H9 (cell line): ENCODE measurements around the gene H2BK1. TPM values are rescaled to one million over a fixed set of nuclear protein-coding genes. Genes with fewer than 3 reads are reported as not detected.
A peak's percentile ranks its signal among the peaks of the same experiment; 100 is the strongest.

Experiments
- DNase-seq: peaks from one replicate; pipeline ENCODE4 v3.0.0-alpha.2; 2017
- H2AFZ ChIP-seq: one replicate; pipeline ENCODE4 v1.6.1; 2013; ENCODE audit warnings: mild to moderate bottlenecking, low read length, control low read depth, moderate library complexity
- H2AK5ac ChIP-seq: 2 replicates; pipeline ENCODE4 v1.6.1; 2013; ENCODE audit warnings: low read length, control low read depth, mixed read lengths; ENCODE audit not compliant: insufficient read length
- H2BK120ac ChIP-seq: one replicate; pipeline ENCODE4 v1.6.1; 2013; ENCODE audit warnings: low read depth, mild to moderate bottlenecking, low read length, control low read depth, inconsistent platforms; ENCODE audit not compliant: poor library complexity, severe bottlenecking
- H2BK12ac ChIP-seq: 2 replicates; pipeline ENCODE4 v1.6.1; 2013; ENCODE audit warnings: low read length, control low read depth, mixed read lengths, low read depth; ENCODE audit not compliant: insufficient read length
- H2BK15ac ChIP-seq: 2 replicates; pipeline ENCODE4 v1.6.1; 2013; ENCODE audit warnings: low read depth, low read length, control low read depth
- H2BK20ac ChIP-seq: one replicate; pipeline ENCODE4 v1.6.1; 2013; ENCODE audit warnings: low read depth, mild to moderate bottlenecking, low read length, control low read depth, inconsistent platforms; ENCODE audit not compliant: poor library complexity, severe bottlenecking
- H2BK5ac ChIP-seq: 2 replicates; pipeline ENCODE4 v1.6.1; 2013; ENCODE audit warnings: low read length, control low read depth, mixed read lengths; ENCODE audit not compliant: insufficient read length
- H3K14ac ChIP-seq: 2 replicates; pipeline ENCODE4 v1.6.1; 2013; ENCODE audit warnings: low read length, control low read depth; ENCODE audit not compliant: insufficient read depth
- H3K18ac ChIP-seq: 2 replicates; pipeline ENCODE4 v1.6.1; 2013; ENCODE audit warnings: low read depth, mild to moderate bottlenecking, mixed read lengths, low read length, control low read depth; ENCODE audit not compliant: insufficient read length
- H3K23ac ChIP-seq: 2 replicates; pipeline ENCODE4 v1.6.1; 2013; ENCODE audit warnings: low read length, control low read depth, mixed read lengths, low read depth; ENCODE audit not compliant: insufficient read length
- H3K23me2 ChIP-seq: 2 replicates; pipeline ENCODE4 v1.6.1; 2013; ENCODE audit warnings: low read depth, mild to moderate bottlenecking, mixed read lengths, low read length, control low read depth; ENCODE audit not compliant: insufficient read length, poor library complexity, severe bottlenecking
- H3K27ac ChIP-seq: 2 replicates; pipeline ENCODE4 v1.5.1; 2013; ENCODE audit warnings: low read length, control low read depth, mixed read lengths, low read depth; ENCODE audit not compliant: insufficient read length
- H3K27me3 ChIP-seq: 2 replicates; pipeline ENCODE4 v1.6.1; 2013; ENCODE audit warnings: low read length, control low read depth, inconsistent platforms; ENCODE audit not compliant: insufficient read depth
- H3K4ac ChIP-seq: 2 replicates; pipeline ENCODE4 v1.6.1; 2013; ENCODE audit warnings: low read depth, mild to moderate bottlenecking, control low read depth, inconsistent platforms, low read length, moderate library complexity
- H3K4me1 ChIP-seq: 2 replicates; pipeline ENCODE4 v1.6.1; 2013; ENCODE audit warnings: low read length, control low read depth, inconsistent platforms; ENCODE audit not compliant: insufficient read depth
- H3K4me2 ChIP-seq: 2 replicates; pipeline ENCODE4 v1.6.1; 2013; ENCODE audit warnings: low read length, control low read depth, mixed read lengths; ENCODE audit not compliant: insufficient read length, insufficient read depth
- H3K56ac ChIP-seq: 2 replicates; pipeline ENCODE4 v1.6.1; 2013; ENCODE audit warnings: low read depth, mild to moderate bottlenecking, mixed read lengths, low read length, control low read depth; ENCODE audit not compliant: insufficient read length
- H3K79me1 ChIP-seq: 2 replicates; pipeline ENCODE4 v1.6.1; 2013; ENCODE audit warnings: low read depth, mild to moderate bottlenecking, moderate library complexity, low read length, control low read depth, inconsistent platforms; ENCODE audit not compliant: insufficient read depth, poor library complexity, severe bottlenecking
- H3K79me2 ChIP-seq: 2 replicates; pipeline ENCODE4 v1.6.1; 2013; ENCODE audit warnings: low read length, control low read depth, inconsistent platforms; ENCODE audit not compliant: insufficient read depth
- H3K9ac ChIP-seq: 2 replicates; pipeline ENCODE4 v1.6.1; 2013; ENCODE audit warnings: low read length, control low read depth, mixed read lengths; ENCODE audit not compliant: insufficient read length; ENCODE audit errors: extremely low read depth
- H3K9me3 ChIP-seq: one replicate; pipeline ENCODE4 v1.6.1; 2013; ENCODE audit warnings: low read depth, low read length, inconsistent platforms; ENCODE audit not compliant: control insufficient read depth
- H3T11ph ChIP-seq: one replicate; pipeline ENCODE4 v1.6.1; 2013; ENCODE audit warnings: mild to moderate bottlenecking, low read length, control low read depth, inconsistent platforms
- H4K20me1 ChIP-seq: one replicate; pipeline ENCODE4 v1.6.1; 2013; ENCODE audit not compliant: control insufficient read depth, insufficient read length, insufficient read depth
- H4K5ac ChIP-seq: 2 replicates; pipeline ENCODE4 v1.6.1; 2013; ENCODE audit warnings: low read depth, mild to moderate bottlenecking, mixed read lengths, low read length, control low read depth; ENCODE audit not compliant: insufficient read length
- H4K8ac ChIP-seq: replicated peaks from 2 replicates; pipeline ENCODE4 v1.6.1; 2013; ENCODE audit warnings: low read length, control low read depth, mixed read lengths, low read depth; ENCODE audit not compliant: insufficient read length
- H4K91ac ChIP-seq: 2 replicates; pipeline ENCODE4 v1.6.1; 2013; ENCODE audit warnings: low read depth, mild to moderate bottlenecking, moderate library complexity, mixed read lengths, low read length, control low read depth; ENCODE audit not compliant: insufficient read length
- H3K27ac Mint-ChIP-seq, 3 experiments: 2 replicates in 2 of 3; 3 replicates in 1 of 3; pipeline ENCODE4 v1.8.0; 2020 to 2021; ENCODE audit warnings: mixed read lengths in 3 of 3, mild to moderate bottlenecking in 1 of 3, moderate library complexity in 1 of 3
- H3K27me3 Mint-ChIP-seq: 2 replicates; pipeline ENCODE4 v1.8.0; 2021; ENCODE audit warnings: low read depth, mild to moderate bottlenecking, moderate library complexity, mixed read lengths
- H3K36me3 Mint-ChIP-seq, 3 experiments: 2 replicates in 2 of 3; 3 replicates in 1 of 3; pipeline ENCODE4 v1.8.0; 2020 to 2021; ENCODE audit warnings: low read depth in 3 of 3, mixed read lengths in 3 of 3; ENCODE audit not compliant: insufficient read depth in 1 of 3
- H3K4me1 Mint-ChIP-seq, 2 experiments: 2 replicates each; pipeline ENCODE4 v1.8.0; 2020; ENCODE audit warnings: mixed read lengths in 2 of 2
- H3K4me3 Mint-ChIP-seq, 2 experiments: 2 replicates in 1 of 2; 3 replicates in 1 of 2; pipeline ENCODE4 v1.8.0; 2020 to 2021; ENCODE audit warnings: mild to moderate bottlenecking in 2 of 2, mixed read lengths in 2 of 2, moderate library complexity in 1 of 2
- H3K9me3 Mint-ChIP-seq, 2 experiments: 2 replicates in 1 of 2; 3 replicates in 1 of 2; pipeline ENCODE4 v1.8.0; 2020; ENCODE audit warnings: mild to moderate bottlenecking in 2 of 2, mixed read lengths in 2 of 2, moderate library complexity in 1 of 2
- WGBS: extraction: QIAGEN DNeasy Blood & Tissue Kit; methylation state at CpG from one replicate; pipeline ENCODE4 v1.1.7; 2013; ENCODE audit warnings: missing lambda C conversion rate, low lambda C conversion rate, mixed read lengths; ENCODE audit not compliant: insufficient read length; ENCODE audit errors: extremely low coverage; 5-methylcytosine and 5-hydroxymethylcytosine counted together
- total RNA-seq: library from RNA; stranded (reverse); gene quantifications from 2 replicates; pipeline ENCODE4 v1.2.1, GENCODE V29; 2021
- TF ChIP-seq, protein P1 (sequence below): fragments of 200-600 bp; sonication (generic); conservative IDR thresholded peaks from 3 replicates; pipeline ENCODE4 v1.8.0; 2021; ENCODE audit warnings: antibody characterized with exemption, mild to moderate bottlenecking

Gene H2BK1
- total RNA-seq, 1 experiment from 2014 or later: not detected

DNA sequence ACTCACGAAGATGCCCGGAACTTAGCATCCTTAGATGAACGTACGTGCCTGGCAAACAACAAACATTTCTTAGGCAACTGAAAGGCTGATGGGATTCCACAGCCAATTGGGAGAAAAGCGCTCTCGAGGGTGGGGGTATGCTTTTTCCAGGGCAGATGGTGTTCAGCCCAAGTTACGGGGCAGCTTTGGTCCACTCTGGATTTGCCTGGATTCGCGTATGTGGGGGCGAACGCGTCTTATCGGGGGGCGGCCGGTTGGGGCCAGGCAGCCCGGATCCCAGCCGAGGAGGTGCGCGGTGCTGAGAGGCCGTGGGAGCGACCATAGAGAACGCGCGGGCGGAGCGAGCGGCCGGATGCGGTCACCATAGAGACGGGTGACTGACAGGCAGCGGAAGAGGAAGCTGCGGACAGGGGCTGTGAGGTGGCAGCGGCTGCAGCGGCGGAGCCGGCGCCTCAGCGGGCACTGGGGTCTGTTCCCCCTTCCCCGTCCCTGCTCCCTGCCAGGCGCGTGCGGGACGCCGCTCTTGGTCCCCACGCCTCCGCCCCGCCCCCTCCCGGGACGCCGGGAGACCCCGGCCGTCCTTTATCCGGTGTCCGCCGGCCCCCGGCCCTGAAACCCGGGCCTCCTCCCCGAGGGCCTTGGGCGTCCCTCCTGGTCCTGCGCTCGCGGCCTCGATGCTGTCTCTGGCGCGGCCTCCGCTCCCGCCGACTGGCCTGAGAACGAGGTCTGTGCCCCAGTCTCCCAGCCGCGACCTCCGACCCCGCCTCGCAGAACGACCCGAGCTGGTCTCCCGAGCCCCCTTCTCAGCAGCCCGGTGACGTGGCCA lies 22.0 kb upstream of the H2BK1 start, which contains the start of gene CHPF2:
Gene CHPF2 (plus strand): TSS at position 393 of the 826 bp plus-strand sequence. CDS start 1,529 bp downstream, outside the sequence.
- peaks cover 11% of the 10 kb centered on the region for H3K23me2 ChIP-seq
- H3K79me2 ChIP-seq: peaks cover 6% of the 10 kb centered on the region; the same call in 1 of the 2 replicates
- Mint-ChIP-seq H3K4me1 (peaks cover 26 to 27% of the 10 kb centered on the region in 2 experiments), H3K4me3 (peak within 1 kb of the TSS; percentile 97 to 99), H3K36me3 (peaks cover 2 to 21% (median 17%) of the 10 kb centered on the region in 3 experiments; a peak in 6 of 7 replicates), H3K9me3 (no peaks in the 10 kb centered on the region), H3K27me3 (no peaks in the 10 kb centered on the region; the same call in 1 of the 2 replicates), H3K27ac (peak within 1 kb of the TSS; percentile 90 to 98 (median 98))
- no peak within 1 kb of the TSS for H2BK120ac ChIP-seq
- no peaks in the 10 kb centered on the region for H3K79me1 ChIP-seq
- H3K4me2 ChIP-seq: peak within 1 kb of the TSS; percentile 93
- H3K4ac ChIP-seq: no peak within 1 kb of the TSS
- no peak within 1 kb of the TSS for H4K91ac ChIP-seq
- no peak within 1 kb of the TSS for H2AFZ ChIP-seq
- no peaks in the 10 kb centered on the region; the same call in 1 of the 2 replicates for H3K4me1 ChIP-seq
- H2BK20ac ChIP-seq: no peak within 1 kb of the TSS
- no peak within 1 kb of the TSS for H3K18ac ChIP-seq
- peak within 1 kb of the TSS; percentile 52 for H3K9ac ChIP-seq
- no peak within 1 kb of the TSS for H3T11ph ChIP-seq
- peak within 1 kb of the TSS; percentile 36 for H4K5ac ChIP-seq
- H2BK15ac ChIP-seq: no peak within 1 kb of the TSS
- TF ChIP-seq, protein P1, sequence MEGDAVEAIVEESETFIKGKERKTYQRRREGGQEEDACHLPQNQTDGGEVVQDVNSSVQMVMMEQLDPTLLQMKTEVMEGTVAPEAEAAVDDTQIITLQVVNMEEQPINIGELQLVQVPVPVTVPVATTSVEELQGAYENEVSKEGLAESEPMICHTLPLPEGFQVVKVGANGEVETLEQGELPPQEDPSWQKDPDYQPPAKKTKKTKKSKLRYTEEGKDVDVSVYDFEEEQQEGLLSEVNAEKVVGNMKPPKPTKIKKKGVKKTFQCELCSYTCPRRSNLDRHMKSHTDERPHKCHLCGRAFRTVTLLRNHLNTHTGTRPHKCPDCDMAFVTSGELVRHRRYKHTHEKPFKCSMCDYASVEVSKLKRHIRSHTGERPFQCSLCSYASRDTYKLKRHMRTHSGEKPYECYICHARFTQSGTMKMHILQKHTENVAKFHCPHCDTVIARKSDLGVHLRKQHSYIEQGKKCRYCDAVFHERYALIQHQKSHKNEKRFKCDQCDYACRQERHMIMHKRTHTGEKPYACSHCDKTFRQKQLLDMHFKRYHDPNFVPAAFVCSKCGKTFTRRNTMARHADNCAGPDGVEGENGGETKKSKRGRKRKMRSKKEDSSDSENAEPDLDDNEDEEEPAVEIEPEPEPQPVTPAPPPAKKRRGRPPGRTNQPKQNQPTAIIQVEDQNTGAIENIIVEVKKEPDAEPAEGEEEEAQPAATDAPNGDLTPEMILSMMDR: no peak
- peak; percentile 88 for DNase-seq
- whole genome bisulfite sequencing: no CpG with 5 or more reads among the region's 79 CpGs
- no peak within 1 kb of the TSS for H3K56ac ChIP-seq
- H3K23ac ChIP-seq: no peak within 1 kb of the TSS
- no peaks in the 10 kb centered on the region for H4K20me1 ChIP-seq
- no peak within 1 kb of the TSS for H2BK5ac ChIP-seq
- no peak within 1 kb of the TSS for H2AK5ac ChIP-seq
- no peak within 1 kb of the TSS for H2BK12ac ChIP-seq
- H3K27ac ChIP-seq: no peak within 1 kb of the TSS
- peak within 1 kb of the TSS; percentile 49; the same call in 1 of the 2 replicates for H3K14ac ChIP-seq
- no peaks in the 10 kb centered on the region for H3K27me3 ChIP-seq
- H3K9me3 ChIP-seq: no peaks in the 10 kb centered on the region
- H4K8ac ChIP-seq: no peak within 1 kb of the TSS
